ENCODE results near the gene PKN3.

PKN3 gene

GRCh38 chr9:128716581-128717254, 14.4 kb downstream of the PKN3 start:
- DNase-seq (ENCODE audit: low spot score) = no peak

- DNase-seq (ENCODE audit: low spot score) = no peak
Observed at GRCh38 chr9:128718047-128718446, 15.7 kb downstream of the PKN3 start.

GRCh38 chr9:128718475-128718874, 16.2 kb downstream of the PKN3 start:
- no peak for DNase-seq (ENCODE audit: low spot score)

GRCh38 chr9:128719919-128720605, 17.8 kb downstream of the PKN3 start:
- no peak for DNase-seq (ENCODE audit: low spot score)

- DNase-seq (ENCODE audit: low spot score) = no peak
Observed at GRCh38 chr9:128720841-128721486, 18.7 kb downstream of the PKN3 start.

GRCh38 chr9:128721487-128722010, 19.2 kb downstream of the PKN3 start:
- DNase-seq (ENCODE audit: low spot score) = no peak

- no peak for DNase-seq (ENCODE audit: low spot score)
Observed at GRCh38 chr9:128722380-128723351, 20.4 kb downstream of the PKN3 start.

GRCh38 chr9:128723352-128723865, 21.1 kb downstream of the PKN3 start:
- DNase-seq (ENCODE audit: low spot score) = no peak

GRCh38 chr9:128723866-128724743, 21.8 kb downstream of the PKN3 start, which contains the start of gene ZDHHC12:
TSS of gene ZDHHC12 (minus strand) at chr9:128724127. CDS start at chr9:128724093, 34 bp downstream.
- DNase-seq (ENCODE audit: low spot score) = peak; percentile 100

- no peak for DNase-seq (ENCODE audit: low spot score)
Observed at GRCh38 chr9:128724744-128725211, 22.5 kb downstream of the PKN3 start.

GRCh38 chr9:128727640-128728248, 25.4 kb downstream of the PKN3 start:
- no peak for DNase-seq (ENCODE audit: low spot score)

- no peak for DNase-seq (ENCODE audit: low spot score)
Observed at GRCh38 chr9:128728298-128728697, 26.0 kb downstream of the PKN3 start.

- DNase-seq (ENCODE audit: low spot score) = no peak
Observed at GRCh38 chr9:128729302-128729701, 27.0 kb downstream of the PKN3 start.

- DNase-seq (ENCODE audit: low spot score) = no peak
Observed at GRCh38 chr9:128729766-128730517, 27.6 kb downstream of the PKN3 start.

- DNase-seq (ENCODE audit: low spot score) = no peak
Observed at GRCh38 chr9:128731093-128731492, 28.8 kb downstream of the PKN3 start.

GRCh38 chr9:128731691-128732090, 29.4 kb downstream of the PKN3 start:
- no peak for DNase-seq (ENCODE audit: low spot score)

GRCh38 chr9:128732576-128732975, 30.3 kb downstream of the PKN3 start:
- DNase-seq (ENCODE audit: low spot score) = no peak

GRCh38 chr9:128733256-128733655, 31.0 kb downstream of the PKN3 start:
- DNase-seq (ENCODE audit: low spot score) = no peak

- DNase-seq (ENCODE audit: low spot score) = no peak
Observed at GRCh38 chr9:128735373-128735772, 33.1 kb downstream of the PKN3 start.

Measured in CD4-positive, alpha-beta T cell treated with Interleukin-6 at 100 ng/mL for 8 hours (primary cell).